ENCODE data around the gene RFTN1. TPM values are rescaled to one million over a fixed set of nuclear protein-coding genes. Genes with fewer than 3 reads are reported as not detected.

Gene RFTN1
- total RNA-seq, 1 experiment from 2014 or later, result 2.2 TPM

DNA sequence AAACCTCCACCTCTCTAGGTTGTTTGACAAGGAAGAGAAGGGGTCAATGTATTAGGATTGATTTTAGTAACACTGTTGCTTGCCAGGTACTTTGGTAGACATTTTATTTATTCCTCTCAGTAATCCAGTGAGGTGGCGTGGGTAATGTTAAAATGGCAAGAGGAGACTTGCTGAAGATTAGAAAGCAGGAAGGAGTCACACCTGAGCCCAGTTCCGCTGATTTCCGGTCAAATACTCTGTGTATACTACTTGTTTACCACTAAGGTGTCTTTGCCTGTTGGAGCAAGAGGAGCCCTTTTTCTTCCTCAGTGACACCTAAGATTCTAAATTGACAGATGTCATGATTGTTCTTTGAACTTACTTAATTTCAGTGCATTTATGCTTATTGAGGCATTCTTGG, 246.8 kb downstream of the RFTN1 start:
- Histone ChIP-seq H3K14ac (ENCODE audit: insufficient read depth, low read length) (no peak overlapping the region), H3K27me3 (ENCODE audit: insufficient read depth, low read length) (no peaks in the 10 kb centered on the region), H4K91ac (ENCODE audit: insufficient read length, low read depth, low read length) (no peak overlapping the region), H3K9me3 (ENCODE audit: control insufficient read depth, low read depth, low read length) (no peaks in the 10 kb centered on the region), H4K20me1 (ENCODE audit: control insufficient read depth, insufficient read depth, insufficient read length) (no peaks in the 10 kb centered on the region), H4K8ac (replicated peaks; ENCODE audit: insufficient read length, low read depth, low read length) (no peak overlapping the region), H2BK120ac (ENCODE audit: low read depth, low read length, poor library complexity, severe bottlenecking) (no peak overlapping the region), H3K4me2 (ENCODE audit: insufficient read depth, insufficient read length, low read length) (no peak overlapping the region), H3K4me1 (ENCODE audit: insufficient read depth, low read length) (no peaks in the 10 kb centered on the region), H3K79me1 (ENCODE audit: insufficient read depth, low read depth, low read length, poor library complexity, severe bottlenecking) (no peaks in the 10 kb centered on the region), H3K56ac (ENCODE audit: insufficient read length, low read depth, low read length) (no peak overlapping the region), H3K23me2 (ENCODE audit: insufficient read length, low read depth, low read length, poor library complexity, severe bottlenecking) (peaks cover 7% of the 10 kb centered on the region), H3T11ph (ENCODE audit: low read length) (no peak overlapping the region), H3K23ac (ENCODE audit: insufficient read length, low read depth, low read length) (no peak overlapping the region), H3K4ac (ENCODE audit: low read depth, low read length) (no peak overlapping the region), H2BK12ac (ENCODE audit: insufficient read length, low read depth, low read length) (no peak overlapping the region), H3K27ac (ENCODE audit: insufficient read length, low read depth, low read length) (no peak overlapping the region), H3K18ac (ENCODE audit: insufficient read length, low read depth, low read length) (no peak overlapping the region), H2BK5ac (ENCODE audit: insufficient read length, low read length) (no peak overlapping the region), H3K79me2 (ENCODE audit: insufficient read depth, low read length) (peaks cover 19% of the 10 kb centered on the region; the same call in 1 of the 2 replicates), H2BK20ac (ENCODE audit: low read depth, low read length, poor library complexity, severe bottlenecking) (no peak overlapping the region), H3K9ac (ENCODE audit: extremely low read depth, insufficient read length, low read length) (no peak overlapping the region), H4K5ac (ENCODE audit: insufficient read length, low read depth, low read length) (no peak overlapping the region), H2AFZ (ENCODE audit: low read length) (no peak overlapping the region), H2BK15ac (ENCODE audit: low read depth, low read length) (no peak overlapping the region), H2AK5ac (ENCODE audit: insufficient read length, low read length) (no peak overlapping the region)
- no peak for DNase-seq
- Mint-ChIP-seq H3K9me3 (no peaks in the 10 kb centered on the region; a peak in 1 of 5 replicates), H3K36me3 (ENCODE audit: insufficient read depth in 1 of 3, low read depth in 3 of 3) (peaks cover 2 to 21% (median 21%) of the 10 kb centered on the region in 3 experiments; a peak in 6 of 7 replicates), H3K4me3 (peak overlapping the region; percentile 27 to 89; a peak in 2 of 5 replicates), H3K27me3 (ENCODE audit: low read depth) (no peaks in the 10 kb centered on the region), H3K4me1 (peaks cover 16 to 18% of the 10 kb centered on the region in 2 experiments), H3K27ac (no peak overlapping the region)
- no peak for TF ChIP-seq CTCF (conservative IDR thresholded peaks at IDR 0.05)
- no CpG with 5 or more reads among the region's 3 CpGs for WGBS (ENCODE audit: extremely low coverage, insufficient read length, low lambda C conversion rate)

Other genes with a start within 250 kb of the RFTN1 start
- gene DPH3, start 248.8 kb downstream of the RFTN1 start, total RNA-seq (2021), result 36.2 and 36.9 TPM in 2 replicates
- gene OXNAD1, start 248.5 kb downstream of the RFTN1 start, total RNA-seq (2021), result 21.8 and 23.7 TPM in 2 replicates
- gene DAZL, start 91.7 kb upstream of the RFTN1 start, total RNA-seq (2021), result 21.2 and 21.7 TPM in 2 replicates